GM18498 (cell line): Measurements from ENCODE around the gene HOXB6.

ENCODE experiments used
- ATAC-seq: cut with Tn5 transposase; IDR thresholded peaks from one replicate; pipeline ENCODE4 v1.9.1; 2021; ENCODE audit warnings: mild to moderate bottlenecking, moderate library complexity; ENCODE audit not compliant: unreplicated experiment

Gene HOXB6

GRCh38 chr17:48556576-48557401, 48.0 kb downstream of the HOXB6 start:
- no peak for ATAC-seq

GRCh38 chr17:48556229-48556575, 48.6 kb downstream of the HOXB6 start:
- no peak for ATAC-seq

GRCh38 chr17:48555258-48556228, 49.2 kb downstream of the HOXB6 start:
- ATAC-seq, result no peak

GRCh38 chr17:48554412-48555257, 50.2 kb downstream of the HOXB6 start:
- ATAC-seq, result no peak

- ATAC-seq, result no peak
Measured at GRCh38 chr17:48553826-48554225, 51.0 kb downstream of the HOXB6 start.

- no peak for ATAC-seq
Measured at GRCh38 chr17:48553190-48553547, 51.6 kb downstream of the HOXB6 start.

GRCh38 chr17:48552466-48553189, 52.2 kb downstream of the HOXB6 start:
- no peak for ATAC-seq

- ATAC-seq, result no peak
Measured at GRCh38 chr17:48551596-48552465, 53.0 kb downstream of the HOXB6 start.

GRCh38 chr17:48551214-48551555, 53.6 kb downstream of the HOXB6 start:
- no peak for ATAC-seq

- ATAC-seq, result no peak
Measured at GRCh38 chr17:48550502-48551213, 54.1 kb downstream of the HOXB6 start.

- ATAC-seq, result no peak
Measured at GRCh38 chr17:48549914-48550501, 54.8 kb downstream of the HOXB6 start.

GRCh38 chr17:48549281-48549630, 55.5 kb downstream of the HOXB6 start:
- ATAC-seq, result no peak

GRCh38 chr17:48548523-48549280, 56.1 kb downstream of the HOXB6 start:
- ATAC-seq, result no peak

GRCh38 chr17:48547808-48548522, 56.8 kb downstream of the HOXB6 start:
- ATAC-seq, result no peak

- no peak for ATAC-seq
Measured at GRCh38 chr17:48546924-48547807, 57.6 kb downstream of the HOXB6 start.
